Spleen (tissue), 3 donors: Measurements from ENCODE around the gene SNX11.

Source experiments
- POLR2A ChIP-seq, 3 donors: fragments of 450-650 bp; IDR thresholded peaks; one replicate each; pipeline ENCODE4 v1.5.1; 2017; ENCODE audit warnings: antibody characterized with exemption in 3 of 3, mild to moderate bottlenecking in 1 of 3
- POLR2AphosphoS5 ChIP-seq, 3 donors: sonication (generic); formaldehyde crosslinking; IDR thresholded peaks; one replicate each; pipeline ENCODE4 v1.5.1; 2017; ENCODE audit warnings: antibody characterized with exemption in 3 of 3

- TF ChIP-seq POLR2AphosphoS5 (IDR thresholded peaks at IDR 0.05): no peak
- no peak for TF ChIP-seq POLR2A (IDR thresholded peaks at IDR 0.05)
Measured at GRCh38 chr17:48155889-48156611, 48.5 kb downstream of the SNX11 start.
